ENCODE data around the gene NMNAT2. TPM values are rescaled to one million over a fixed set of nuclear protein-coding genes. Genes with fewer than 3 reads are reported as not detected.

NMNAT2 gene
- total and polyA plus RNA-seq, 2 experiments from 2014 or later: 3.6 to 10.0 TPM

GRCh38 chr1:183433703-183434102 lies 15.5 kb upstream of the NMNAT2 start (continued):
- no peak for TF ChIP-seq ZNF462 (CRISPR knock-in tag; IDR thresholded peaks at IDR 0.05)

- Histone ChIP-seq H4K20me1 (replicated peaks; ENCODE audit: insufficient read depth) (no peaks in the 10 kb centered on the region), H3F3A (replicated peaks; ENCODE audit: low read depth) (no peaks in the 10 kb centered on the region), H3K36me3 (ENCODE audit: insufficient read depth) (no peaks in the 10 kb centered on the region), H3K9me2 (ENCODE audit: insufficient read depth) (peaks cover 2% of the 10 kb centered on the region; the same call in 1 of the 2 replicates), H3K79me2 (replicated peaks; ENCODE audit: insufficient read depth) (no peaks in the 10 kb centered on the region), H2AFZ (peak overlapping the region; percentile 21; the same call in 1 of the 2 replicates), H3K27me3 (ENCODE audit: insufficient read depth) (no peaks in the 10 kb centered on the region), H3K27ac (ENCODE audit: low read depth) (no peak overlapping the region), H3K4me1 (ENCODE audit: insufficient read depth) (peaks cover 21% of the 10 kb centered on the region), H3K4me3 (no peak overlapping the region), H3K4me2 (no peak overlapping the region)
- DNase-seq (ENCODE audit: low spot score) (no peak), ATAC-seq (no peak)
- Mint-ChIP-seq H3K9me3 (peaks cover 12% of the 10 kb centered on the region), H3K27me3 (ENCODE audit: insufficient read depth, low read depth, poor library complexity) (peaks cover 3% of the 10 kb centered on the region), H3K4me3 (no peak overlapping the region), H3K36me3 (ENCODE audit: low read depth) (peaks cover 11% of the 10 kb centered on the region; the same call in 2 of the 3 replicates), H3K27ac (no peak overlapping the region), H3K4me1 (peaks cover 32% of the 10 kb centered on the region)
- no peak for TF ChIP-seq NANOG (IDR thresholded peaks at IDR 0.05; ENCODE audit: borderline replicate concordance)
- TF ChIP-seq CREB1 (CRISPR knock-in tag; IDR thresholded peaks at IDR 0.05; ENCODE audit: low read depth): no peak
- TF ChIP-seq ZNF462 (CRISPR knock-in tag; IDR thresholded peaks at IDR 0.05): no peak
- no peak for TF ChIP-seq ZNF331 (CRISPR knock-in tag; IDR thresholded peaks at IDR 0.05; ENCODE audit: low read depth)
- TF ChIP-seq EZH2 (IDR thresholded peaks at IDR 0.05; ENCODE audit: low read depth, unreplicated experiment): no peak
- TF ChIP-seq CTCF (conservative IDR thresholded peaks at IDR 0.05; ENCODE audit: low read depth in 2 of 2): no peak
- no peak for TF ChIP-seq EZH2phosphoT487 (IDR thresholded peaks at IDR 0.05; ENCODE audit: unreplicated experiment)
- TF ChIP-seq ZNF114 (CRISPR knock-in tag; IDR thresholded peaks at IDR 0.05): no peak
These were observed 14.3 kb upstream of the NMNAT2 start for GRCh38 chr1:183432548-183432875.
